HEK293 (cell line): ENCODE results near the gene ZFP36.

Experiments
- CTCF ChIA-PET: fragments of 350-600 bp; formaldehyde crosslinking; extraction: SDS; loops from one replicate; lab custom pipeline; 2021; ENCODE audit warnings: antibody characterized with exemption; lab: Yijun Ruan, JAX
- POLR2A ChIA-PET: fragments of 300-600 bp; formaldehyde crosslinking; extraction: SDS; loops from one replicate; lab custom pipeline; 2020; ENCODE audit warnings: antibody characterized with exemption, inconsistent platforms; lab: Yijun Ruan, JAX
- H3K27ac ChIP-seq: fragments of 200-500 bp; sonication (Bioruptor generic); 2 replicates; pipeline ENCODE4 v1.5.1; 2014; ENCODE audit warnings: low read depth, low read length, control low read depth, inconsistent platforms; ENCODE audit errors: extremely low read depth
- H3K36me3 ChIP-seq, 2 experiments: fragments of 200-500 bp in 1 of 2; sonication (Bioruptor generic) in 1 of 2; 1 replicate in 1 of 2; 2 replicates in 1 of 2; pipeline ENCODE4 v1.5.1; 2014 to 2017; ENCODE audit warnings: inconsistent platforms in 2 of 2, low read length in 2 of 2; ENCODE audit not compliant: control insufficient read depth in 2 of 2, insufficient read depth in 1 of 2
- H3K4me1 ChIP-seq: fragments of 200-500 bp; sonication (Bioruptor generic); 2 replicates; pipeline ENCODE4 v1.5.1; 2014; ENCODE audit warnings: mild to moderate bottlenecking, low read length, inconsistent platforms; ENCODE audit not compliant: control insufficient read depth, insufficient read depth
- H3K4me3 ChIP-seq: 2 replicates; pipeline ENCODE4 v1.5.1; 2011; ENCODE audit warnings: low read depth, mild to moderate bottlenecking, control low read depth, low read length, moderate library complexity
- H3K9me3 ChIP-seq: fragments of 200-500 bp; sonication (Bioruptor generic); 2 replicates; pipeline ENCODE4 v1.5.1; 2014; ENCODE audit warnings: low read depth, low read length, inconsistent platforms; ENCODE audit not compliant: control insufficient read depth, insufficient read depth
- BCL11A ChIP-seq: fragments of 450-650 bp; formaldehyde crosslinking; IDR thresholded peaks from 2 replicates; pipeline ENCODE4 v1.5.1; 2016; ENCODE audit warnings: low read depth, missing biosample characterization, missing genetic modification characterization
- GFI1B ChIP-seq: fragments of 450-650 bp; formaldehyde crosslinking; IDR thresholded peaks from 2 replicates; pipeline ENCODE4 v1.5.1; 2016; ENCODE audit warnings: missing biosample characterization, missing genetic modification characterization
- PRDM2 ChIP-seq: fragments of 450-650 bp; formaldehyde crosslinking; IDR thresholded peaks from 2 replicates; pipeline ENCODE4 v1.5.1; 2016; ENCODE audit warnings: missing biosample characterization, missing genetic modification characterization, borderline replicate concordance
- REPIN1 ChIP-seq: fragments of 450-650 bp; formaldehyde crosslinking; IDR thresholded peaks from 2 replicates; pipeline ENCODE4 v1.5.1; 2017; ENCODE audit warnings: missing biosample characterization, missing genetic modification characterization, low read depth
- ZBTB1 ChIP-seq: fragments of 450-650 bp; formaldehyde crosslinking; IDR thresholded peaks from 2 replicates; pipeline ENCODE4 v1.5.1; 2016; ENCODE audit warnings: missing biosample characterization, missing genetic modification characterization
- ZBTB7A ChIP-seq: fragments of 450-650 bp; formaldehyde crosslinking; IDR thresholded peaks from 2 replicates; pipeline ENCODE4 v1.5.1; 2016; ENCODE audit warnings: low read depth, missing biosample characterization, missing genetic modification characterization
- ZBTB8A ChIP-seq: fragments of 450-650 bp; formaldehyde crosslinking; IDR thresholded peaks from 2 replicates; pipeline ENCODE4 v1.5.1; 2016; ENCODE audit warnings: missing biosample characterization, missing genetic modification characterization
- ZEB2 ChIP-seq: fragments of 450-650 bp; formaldehyde crosslinking; IDR thresholded peaks from 2 replicates; pipeline ENCODE4 v1.5.1; 2016; ENCODE audit warnings: missing biosample characterization, missing genetic modification characterization
- ZFP41 ChIP-seq: fragments of 450-650 bp; formaldehyde crosslinking; IDR thresholded peaks from 2 replicates; pipeline ENCODE4 v1.5.1; 2016; ENCODE audit warnings: missing biosample characterization, missing genetic modification characterization, borderline replicate concordance
- ZFP69B ChIP-seq: fragments of 450-650 bp; formaldehyde crosslinking; IDR thresholded peaks from 2 replicates; pipeline ENCODE4 v1.5.1; 2016; ENCODE audit warnings: missing biosample characterization, missing genetic modification characterization
- ZNF121 ChIP-seq: fragments of 450-650 bp; formaldehyde crosslinking; IDR thresholded peaks from 2 replicates; pipeline ENCODE4 v1.5.1; 2016; ENCODE audit warnings: missing biosample characterization, missing genetic modification characterization
- ZNF223 ChIP-seq: fragments of 450-650 bp; formaldehyde crosslinking; IDR thresholded peaks from 2 replicates; pipeline ENCODE4 v1.5.1; 2016; ENCODE audit warnings: missing biosample characterization, missing genetic modification characterization
- ZNF292 ChIP-seq: fragments of 450-650 bp; formaldehyde crosslinking; IDR thresholded peaks from 2 replicates; pipeline ENCODE4 v1.5.1; 2016; ENCODE audit warnings: low read depth, missing biosample characterization, missing genetic modification characterization, borderline replicate concordance
- ZNF354C ChIP-seq: fragments of 450-650 bp; formaldehyde crosslinking; IDR thresholded peaks from 2 replicates; pipeline ENCODE4 v1.5.1; 2016; ENCODE audit warnings: missing biosample characterization, missing genetic modification characterization, low read depth, borderline replicate concordance
- ZNF416 ChIP-seq: fragments of 450-650 bp; formaldehyde crosslinking; IDR thresholded peaks from 2 replicates; pipeline ENCODE4 v1.5.1; 2016; ENCODE audit warnings: missing biosample characterization, missing genetic modification characterization
- ZNF473 ChIP-seq: fragments of 450-650 bp; formaldehyde crosslinking; IDR thresholded peaks from 2 replicates; pipeline ENCODE4 v1.5.1; 2017; ENCODE audit warnings: missing biosample characterization, missing genetic modification characterization
- ZNF521 ChIP-seq: fragments of 450-650 bp; formaldehyde crosslinking; IDR thresholded peaks from 2 replicates; pipeline ENCODE4 v1.5.1; 2017; ENCODE audit warnings: missing biosample characterization, mild to moderate bottlenecking, missing genetic modification characterization
- ZNF544 ChIP-seq: fragments of 450-650 bp; formaldehyde crosslinking; IDR thresholded peaks from 2 replicates; pipeline ENCODE4 v1.5.0; 2017; ENCODE audit warnings: missing biosample characterization, missing genetic modification characterization
- ZNF610 ChIP-seq: fragments of 450-650 bp; formaldehyde crosslinking; IDR thresholded peaks from 2 replicates; pipeline ENCODE4 v1.5.1; 2016; ENCODE audit warnings: missing biosample characterization, missing genetic modification characterization, borderline replicate concordance
- ZNF843 ChIP-seq: fragments of 450-650 bp; formaldehyde crosslinking; IDR thresholded peaks from 2 replicates; pipeline ENCODE4 v1.5.1; 2016; ENCODE audit warnings: missing biosample characterization, missing genetic modification characterization
- ZXDB ChIP-seq: fragments of 450-650 bp; formaldehyde crosslinking; IDR thresholded peaks from 2 replicates; pipeline ENCODE4 v1.5.1; 2016; ENCODE audit warnings: missing biosample characterization, missing genetic modification characterization
- TF ChIP-seq, protein P1 (sequence below): fragments of 450-650 bp; formaldehyde crosslinking; IDR thresholded peaks from 2 replicates; pipeline ENCODE4 v1.5.1; 2016; ENCODE audit warnings: missing biosample characterization, missing genetic modification characterization
- TF ChIP-seq, protein P2 (sequence below): fragments of 450-650 bp; formaldehyde crosslinking; IDR thresholded peaks from 2 replicates; pipeline ENCODE4 v1.5.1; 2016; ENCODE audit warnings: missing biosample characterization, missing genetic modification characterization
- TF ChIP-seq, protein P3 (sequence below): fragments of 450-650 bp; formaldehyde crosslinking; IDR thresholded peaks from 2 replicates; pipeline ENCODE4 v1.5.1; 2017; ENCODE audit warnings: missing biosample characterization, missing genetic modification characterization

ZFP36 gene

GRCh38 chr19:39412100-39412866, 5.6 kb downstream of the ZFP36 start, which contains the start of gene PLEKHG2 (continued):
- TF ChIP-seq ZNF473, result no peak
- no peak for TF ChIP-seq ZNF416
- peak; percentile 97 for TF ChIP-seq REPIN1 (tag by site-specific recombination)
- TF ChIP-seq ZBTB8A (tag by site-specific recombination), result peak; percentile 82
- TF ChIP-seq ZNF354C (tag by site-specific recombination), result no peak
- peak; percentile 96 for TF ChIP-seq ZNF610
- TF ChIP-seq, protein P1, sequence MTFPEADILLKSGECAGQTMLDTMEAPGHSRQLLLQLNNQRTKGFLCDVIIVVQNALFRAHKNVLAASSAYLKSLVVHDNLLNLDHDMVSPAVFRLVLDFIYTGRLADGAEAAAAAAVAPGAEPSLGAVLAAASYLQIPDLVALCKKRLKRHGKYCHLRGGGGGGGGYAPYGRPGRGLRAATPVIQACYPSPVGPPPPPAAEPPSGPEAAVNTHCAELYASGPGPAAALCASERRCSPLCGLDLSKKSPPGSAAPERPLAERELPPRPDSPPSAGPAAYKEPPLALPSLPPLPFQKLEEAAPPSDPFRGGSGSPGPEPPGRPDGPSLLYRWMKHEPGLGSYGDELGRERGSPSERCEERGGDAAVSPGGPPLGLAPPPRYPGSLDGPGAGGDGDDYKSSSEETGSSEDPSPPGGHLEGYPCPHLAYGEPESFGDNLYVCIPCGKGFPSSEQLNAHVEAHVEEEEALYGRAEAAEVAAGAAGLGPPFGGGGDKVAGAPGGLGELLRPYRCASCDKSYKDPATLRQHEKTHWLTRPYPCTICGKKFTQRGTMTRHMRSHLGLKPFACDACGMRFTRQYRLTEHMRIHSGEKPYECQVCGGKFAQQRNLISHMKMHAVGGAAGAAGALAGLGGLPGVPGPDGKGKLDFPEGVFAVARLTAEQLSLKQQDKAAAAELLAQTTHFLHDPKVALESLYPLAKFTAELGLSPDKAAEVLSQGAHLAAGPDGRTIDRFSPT (tag by site-specific recombination), result peak; percentile 52; the same call in 1 of the 2 replicates
- TF ChIP-seq ZNF521 (tag by site-specific recombination), result no peak

DNA sequence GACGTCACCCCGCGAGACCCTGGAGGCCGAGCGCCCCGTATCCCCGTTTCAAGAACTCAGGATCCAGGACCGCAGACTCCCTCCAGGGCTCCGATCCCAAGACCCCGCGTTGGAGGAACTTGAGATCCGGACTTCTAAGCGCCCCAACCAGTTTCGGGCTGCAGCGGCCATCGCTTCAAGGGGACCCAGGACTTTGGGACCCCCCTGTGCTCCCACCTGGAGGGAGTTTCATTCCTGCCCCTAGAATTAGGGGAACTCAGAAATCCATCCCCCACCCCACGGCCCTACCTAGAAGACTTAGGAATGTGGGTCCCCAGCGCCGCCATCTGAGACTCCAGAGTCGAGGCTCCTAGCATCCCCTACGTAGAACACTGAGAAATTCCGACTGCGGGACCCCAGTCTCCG, 6.2 kb downstream of the ZFP36 start:
- peaks cover 33% of the 10 kb centered on the region for H3K4me1 ChIP-seq
- H3K27ac ChIP-seq, result peak overlapping the region; percentile 91
- H3K9me3 ChIP-seq, result no peaks in the 10 kb centered on the region
- H3K4me3 ChIP-seq, result peak overlapping the region; percentile 69
- peaks cover 26 to 29% of the 10 kb centered on the region in 2 experiments; a peak in 2 of 3 replicates for H3K36me3 ChIP-seq
- ChIA-PET CTCF (interaction anchor here (0.6 to 2.4 kb wide), 13 partner anchors 12 to 290 kb away, joined by 3 to 63 read pairs (median 8); partner anchors contain the start of genes EID2B, GMFG, MED29 and PAF1), POLR2A (interaction anchor here (1.0 to 2.4 kb wide), 11 partner anchors 9 to 71 kb away, joined by 4 to 68 read pairs (median 18); partner anchors contain the start of genes MED29, PAF1, RPS16 and SAMD4B)
- TF ChIP-seq, protein P2, sequence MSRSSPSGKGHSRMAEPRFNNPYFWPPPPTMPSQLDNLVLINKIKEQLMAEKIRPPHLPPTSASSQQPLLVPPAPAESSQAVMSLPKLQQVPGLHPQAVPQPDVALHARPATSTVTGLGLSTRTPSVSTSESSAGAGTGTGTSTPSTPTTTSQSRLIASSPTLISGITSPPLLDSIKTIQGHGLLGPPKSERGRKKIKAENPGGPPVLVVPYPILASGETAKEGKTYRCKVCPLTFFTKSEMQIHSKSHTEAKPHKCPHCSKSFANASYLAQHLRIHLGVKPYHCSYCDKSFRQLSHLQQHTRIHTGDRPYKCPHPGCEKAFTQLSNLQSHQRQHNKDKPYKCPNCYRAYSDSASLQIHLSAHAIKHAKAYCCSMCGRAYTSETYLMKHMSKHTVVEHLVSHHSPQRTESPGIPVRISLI, result 0 out of 2 replicates have a peak, but pooled peaks have one; percentile 10
- TF ChIP-seq ZFP41 (tag by site-specific recombination), result no peak
- peak; percentile 93; the same call in 1 of the 2 replicates for TF ChIP-seq ZBTB7A (tag by site-specific recombination)
- 0 out of 2 replicates have a peak, but pooled peaks have one; percentile 6 for TF ChIP-seq ZBTB1 (tag by site-specific recombination)
- 0 out of 2 replicates have a peak, but pooled peaks have one; percentile 12 for TF ChIP-seq ZEB2 (tag by site-specific recombination)
- peak; percentile 78; the same call in 1 of the 2 replicates for TF ChIP-seq PRDM2
- TF ChIP-seq ZNF223 (tag by site-specific recombination), result peak; percentile 83
- TF ChIP-seq ZNF121, result no peak
- no peak for TF ChIP-seq ZFP69B (tag by site-specific recombination)
- TF ChIP-seq ZNF544 (tag by site-specific recombination), result 0 out of 2 replicates have a peak, but pooled peaks have one; percentile 58
- no peak for TF ChIP-seq ZNF292 (tag by site-specific recombination)
- no peak for TF ChIP-seq GFI1B (tag by site-specific recombination)
- TF ChIP-seq, protein P3, sequence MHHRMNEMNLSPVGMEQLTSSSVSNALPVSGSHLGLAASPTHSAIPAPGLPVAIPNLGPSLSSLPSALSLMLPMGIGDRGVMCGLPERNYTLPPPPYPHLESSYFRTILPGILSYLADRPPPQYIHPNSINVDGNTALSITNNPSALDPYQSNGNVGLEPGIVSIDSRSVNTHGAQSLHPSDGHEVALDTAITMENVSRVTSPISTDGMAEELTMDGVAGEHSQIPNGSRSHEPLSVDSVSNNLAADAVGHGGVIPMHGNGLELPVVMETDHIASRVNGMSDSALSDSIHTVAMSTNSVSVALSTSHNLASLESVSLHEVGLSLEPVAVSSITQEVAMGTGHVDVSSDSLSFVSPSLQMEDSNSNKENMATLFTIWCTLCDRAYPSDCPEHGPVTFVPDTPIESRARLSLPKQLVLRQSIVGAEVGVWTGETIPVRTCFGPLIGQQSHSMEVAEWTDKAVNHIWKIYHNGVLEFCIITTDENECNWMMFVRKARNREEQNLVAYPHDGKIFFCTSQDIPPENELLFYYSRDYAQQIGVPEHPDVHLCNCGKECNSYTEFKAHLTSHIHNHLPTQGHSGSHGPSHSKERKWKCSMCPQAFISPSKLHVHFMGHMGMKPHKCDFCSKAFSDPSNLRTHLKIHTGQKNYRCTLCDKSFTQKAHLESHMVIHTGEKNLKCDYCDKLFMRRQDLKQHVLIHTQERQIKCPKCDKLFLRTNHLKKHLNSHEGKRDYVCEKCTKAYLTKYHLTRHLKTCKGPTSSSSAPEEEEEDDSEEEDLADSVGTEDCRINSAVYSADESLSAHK (tag by site-specific recombination), result no peak
- no peak for TF ChIP-seq ZNF843 (tag by site-specific recombination)
- peak; percentile 81; the same call in 1 of the 2 replicates for TF ChIP-seq ZXDB
- TF ChIP-seq BCL11A (tag by site-specific recombination), result no peak
